Erythroblast (primary cell): Measurements from ENCODE around the gene TAB2.

Experiments
- GATA1 ChIP-seq: IDR thresholded peaks from 2 replicates; pipeline ENCODE4 v1.6.1; 2011; ENCODE audit warnings: low read depth, mild to moderate bottlenecking, control low read depth, low read length, moderate library complexity
- POLR2A ChIP-seq: IDR thresholded peaks from 2 replicates; pipeline ENCODE4 v1.6.1; 2011; ENCODE audit warnings: mild to moderate bottlenecking, low read length

GRCh38 chr6:149365197-149365596, 47.7 kb downstream of the TAB2 start:
- TF ChIP-seq POLR2A (no peak), GATA1 (no peak)
